ENCODE results near the gene HRCT1. TPM values are rescaled to one million over a fixed set of nuclear protein-coding genes. Genes with fewer than 3 reads are reported as not detected.

HRCT1 gene
- total and polyA plus RNA-seq, 2 donors (not counting 3 experiments of a cell fraction or from before 2014, with no cell fraction given), result 1.2 to 7.0 TPM

DNA sequence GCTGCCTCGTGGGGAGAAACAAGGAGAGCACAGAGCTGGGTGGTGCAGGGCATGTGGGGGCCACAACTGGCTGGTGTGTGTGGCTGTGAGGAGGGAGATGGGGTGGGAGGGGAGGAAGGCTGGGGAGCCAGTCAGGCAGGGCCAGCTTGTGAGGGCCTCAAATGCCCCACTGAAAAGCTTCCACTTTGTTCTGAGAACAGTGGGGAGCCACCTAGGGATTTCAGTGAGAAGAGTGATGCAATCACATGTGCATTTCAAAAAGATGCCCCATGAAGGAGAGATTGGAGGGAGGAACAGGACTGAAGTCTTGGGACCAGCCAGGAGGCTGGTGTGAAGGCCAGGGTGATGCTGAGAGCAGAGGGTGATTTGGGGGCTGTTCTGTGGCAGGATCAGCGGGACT is 37.1 kb upstream of the HRCT1 start:
- Histone ChIP-seq H2AFZ (ENCODE audit: low read depth, low read length) (no peak overlapping the region), H3K9me3 (replicated peaks; ENCODE audit: control insufficient read depth, insufficient read depth, low read length) (no peaks in the 10 kb centered on the region), H3K79me2 (ENCODE audit: control insufficient read depth, insufficient read depth, low read length) (no peaks in the 10 kb centered on the region), H3K27me3 (ENCODE audit: control insufficient read depth in 2 of 2, insufficient read depth in 2 of 2, low read length in 2 of 2) (peaks cover 0 to 1% of the 10 kb centered on the region in 2 experiments), H3K4me1 (ENCODE audit: control insufficient read depth, extremely low read depth, insufficient read depth, low read length) (no peaks in the 10 kb centered on the region), H3K4me3 (replicated peaks in 1 of 3; ENCODE audit: insufficient read depth in 1 of 3, low read depth in 1 of 3, low read length in 3 of 3) (no peak overlapping the region), H3K4me2 (ENCODE audit: insufficient read depth, low read length) (no peak overlapping the region), H3K9ac (replicated peaks; ENCODE audit: extremely low read depth, insufficient read depth, low read length) (no peak overlapping the region), H3K27ac (ENCODE audit: insufficient read depth, low read depth, low read length) (no peak overlapping the region), H4K20me1 (replicated peaks; ENCODE audit: control insufficient read depth, extremely low read depth, insufficient read depth, low read length) (no peaks in the 10 kb centered on the region), H3K9me1 (replicated peaks; ENCODE audit: control insufficient read depth, extremely low read depth, insufficient read depth, low read length) (no peaks in the 10 kb centered on the region), H3K36me3 (ENCODE audit: control insufficient read depth in 2 of 2, extremely low read depth in 1 of 2, insufficient read depth in 2 of 2, low read length in 2 of 2) (no peaks in the 10 kb centered on the region)
- BruUV-seq (replicated peaks), result no TSS peak
- DNase-seq (ENCODE audit: low read depth, low spot score), result no peak
- no peak for FAIRE-seq
- intact Hi-C loops (cut with micrococcal nuclease) (no loop called here), dilution Hi-C loops (cut with MboI; ENCODE audit: extremely low pct_ligation_motif_present, low sequenced_read_pairs) (no loop called here)
- POLR2A ChIA-PET, result no interaction called here
- TF ChIP-seq FOS (IDR thresholded peaks at IDR 0.05; ENCODE audit: borderline replicate concordance, insufficient read depth, low read length), result no peak
- CTCF ChIA-PET, result interaction anchor here (1.5 to 2.0 kb wide), 2 partner anchors 13 to 79 kb away, joined by 5 to 7 read pairs; no protein-coding TSS in a partner anchor

DNA sequence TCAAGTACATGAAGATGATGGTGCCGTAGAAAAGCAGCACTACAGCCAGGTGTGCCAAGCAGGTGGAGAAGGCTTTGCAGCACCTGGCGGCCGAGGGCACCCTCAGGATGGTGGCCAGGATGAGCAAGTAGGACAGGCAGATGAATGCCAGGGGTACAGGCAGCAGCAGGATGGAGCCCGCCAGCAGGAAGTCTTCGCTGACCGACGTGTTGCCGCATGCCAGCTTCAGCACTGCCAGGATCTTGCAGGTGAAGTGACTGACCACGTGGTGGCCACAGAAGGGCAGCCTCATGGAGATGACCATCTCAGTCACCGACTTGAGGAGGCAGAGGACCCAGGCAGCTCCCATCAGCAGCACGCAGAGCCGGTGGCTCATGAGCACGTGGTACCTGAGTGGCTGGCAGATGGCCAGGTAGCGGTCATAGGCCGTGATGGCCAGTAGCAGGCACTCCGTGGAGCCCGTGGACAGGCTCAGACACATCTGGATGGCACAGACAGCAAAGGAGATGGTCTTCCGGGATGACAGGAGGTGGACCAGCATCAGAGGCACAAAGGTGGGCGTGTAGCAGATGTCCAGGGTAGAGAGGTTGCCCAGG is 36.3 kb upstream of the HRCT1 start:
- TF ChIP-seq MAX (IDR thresholded peaks at IDR 0.05; ENCODE audit: insufficient read depth, insufficient read length), result no peak
- no peak for TF ChIP-seq POLR2AphosphoS5 (IDR thresholded peaks at IDR 0.05; ENCODE audit: insufficient read depth, low read depth, low read length)
- TF ChIP-seq GATA2 (IDR thresholded peaks at IDR 0.05; ENCODE audit: insufficient read depth, insufficient read length, low read depth, low read length), result no peak
- no peak for TF ChIP-seq MYC (IDR thresholded peaks at IDR 0.05; ENCODE audit: low read depth, low read length)
- TF ChIP-seq JUN (IDR thresholded peaks at IDR 0.05; ENCODE audit: borderline replicate concordance, insufficient read depth, insufficient read length, low read depth), result no peak
- no peak for TF ChIP-seq POLR2A (IDR thresholded peaks at IDR 0.05; ENCODE audit: low read depth, low read length)
- TF ChIP-seq FOS (IDR thresholded peaks at IDR 0.05; ENCODE audit: borderline replicate concordance, insufficient read depth, low read length), result no peak
- TF ChIP-seq, protein P1, sequence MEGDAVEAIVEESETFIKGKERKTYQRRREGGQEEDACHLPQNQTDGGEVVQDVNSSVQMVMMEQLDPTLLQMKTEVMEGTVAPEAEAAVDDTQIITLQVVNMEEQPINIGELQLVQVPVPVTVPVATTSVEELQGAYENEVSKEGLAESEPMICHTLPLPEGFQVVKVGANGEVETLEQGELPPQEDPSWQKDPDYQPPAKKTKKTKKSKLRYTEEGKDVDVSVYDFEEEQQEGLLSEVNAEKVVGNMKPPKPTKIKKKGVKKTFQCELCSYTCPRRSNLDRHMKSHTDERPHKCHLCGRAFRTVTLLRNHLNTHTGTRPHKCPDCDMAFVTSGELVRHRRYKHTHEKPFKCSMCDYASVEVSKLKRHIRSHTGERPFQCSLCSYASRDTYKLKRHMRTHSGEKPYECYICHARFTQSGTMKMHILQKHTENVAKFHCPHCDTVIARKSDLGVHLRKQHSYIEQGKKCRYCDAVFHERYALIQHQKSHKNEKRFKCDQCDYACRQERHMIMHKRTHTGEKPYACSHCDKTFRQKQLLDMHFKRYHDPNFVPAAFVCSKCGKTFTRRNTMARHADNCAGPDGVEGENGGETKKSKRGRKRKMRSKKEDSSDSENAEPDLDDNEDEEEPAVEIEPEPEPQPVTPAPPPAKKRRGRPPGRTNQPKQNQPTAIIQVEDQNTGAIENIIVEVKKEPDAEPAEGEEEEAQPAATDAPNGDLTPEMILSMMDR (IDR thresholded peaks at IDR 0.05; ENCODE audit: extremely low read depth in 1 of 2, insufficient read depth in 1 of 2, low read depth in 1 of 2, low read length in 2 of 2), result no peak
- TF ChIP-seq EZH2 (IDR thresholded peaks at IDR 0.05; ENCODE audit: borderline replicate concordance, low read depth, low read length, severe bottlenecking), result no peak
- Histone ChIP-seq H3K4me3 (replicated peaks in 1 of 3; ENCODE audit: insufficient read depth in 1 of 3, low read depth in 1 of 3, low read length in 3 of 3) (no peak overlapping the region), H3K79me2 (ENCODE audit: control insufficient read depth, insufficient read depth, low read length) (no peaks in the 10 kb centered on the region), H3K9me1 (replicated peaks; ENCODE audit: control insufficient read depth, extremely low read depth, insufficient read depth, low read length) (no peaks in the 10 kb centered on the region), H3K4me1 (ENCODE audit: control insufficient read depth, extremely low read depth, insufficient read depth, low read length) (no peaks in the 10 kb centered on the region), H4K20me1 (replicated peaks; ENCODE audit: control insufficient read depth, extremely low read depth, insufficient read depth, low read length) (no peaks in the 10 kb centered on the region), H3K9ac (replicated peaks; ENCODE audit: extremely low read depth, insufficient read depth, low read length) (no peak overlapping the region), H3K36me3 (ENCODE audit: control insufficient read depth in 2 of 2, extremely low read depth in 1 of 2, insufficient read depth in 2 of 2, low read length in 2 of 2) (no peaks in the 10 kb centered on the region), H3K27me3 (ENCODE audit: control insufficient read depth in 2 of 2, insufficient read depth in 2 of 2, low read length in 2 of 2) (peaks cover 0 to under 1% of the 10 kb centered on the region in 2 experiments), H3K27ac (ENCODE audit: insufficient read depth, low read depth, low read length) (no peak overlapping the region), H3K4me2 (ENCODE audit: insufficient read depth, low read length) (no peak overlapping the region), H2AFZ (ENCODE audit: low read depth, low read length) (no peak overlapping the region), H3K9me3 (replicated peaks; ENCODE audit: control insufficient read depth, insufficient read depth, low read length) (no peaks in the 10 kb centered on the region)
- DNase-seq (ENCODE audit: low read depth, low spot score) (no peak), FAIRE-seq (no peak)
- intact Hi-C loops (cut with micrococcal nuclease), result no loop called here
- CTCF ChIA-PET, result interaction anchor here (1.0 to 3.0 kb wide), 4 partner anchors 10 to 80 kb away, joined by 3 to 13 read pairs (median 6); no protein-coding TSS in a partner anchor
- no TSS peak for BruUV-seq (replicated peaks)
- dilution Hi-C loops (cut with MboI; ENCODE audit: extremely low pct_ligation_motif_present, low sequenced_read_pairs), result no loop called here
- POLR2A ChIA-PET, result no interaction called here
